ENCODE measurements around the gene CD6. TPM values are rescaled to one million over a fixed set of nuclear protein-coding genes. Genes with fewer than 3 reads are reported as not detected.

The CD6 gene
- polyA plus RNA-seq, 1 donor (not counting 4 experiments of a cell fraction or from before 2014, with no cell fraction given), result 0.03 TPM

DNA sequence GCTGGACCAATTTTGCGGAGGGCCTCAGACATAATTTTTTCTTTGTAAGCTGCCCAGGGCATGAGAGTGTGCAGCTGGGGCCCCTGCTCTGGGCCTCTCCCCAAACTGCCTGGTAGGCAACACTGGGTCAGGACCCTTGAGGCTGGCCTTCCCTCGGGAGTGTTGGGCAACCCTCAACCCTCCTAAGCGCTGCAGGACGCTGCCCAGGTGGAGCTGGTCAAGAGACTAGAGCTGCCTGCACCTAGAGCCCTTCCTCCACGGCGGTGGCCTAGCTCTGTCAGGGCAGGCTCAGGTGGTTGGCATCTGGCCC, 47.7 kb upstream of the CD6 start:
- peaks cover 2% of the 10 kb centered on the region for H3K9me1 ChIP-seq (ENCODE audit: control insufficient read depth, extremely low read depth, insufficient read depth, low read length)
- H3K4me1 ChIP-seq (ENCODE audit: control insufficient read depth, extremely low read depth, insufficient read depth, low read length), result peaks cover 28% of the 10 kb centered on the region
- H4K20me1 ChIP-seq (ENCODE audit: control insufficient read depth, extremely low read depth, insufficient read depth, low read length), result peaks cover 2% of the 10 kb centered on the region
- H3K27ac ChIP-seq (ENCODE audit: control insufficient read depth, insufficient read depth, low read length), result peak overlapping the region; percentile 75
- H3K79me2 ChIP-seq (ENCODE audit: control insufficient read depth, insufficient read depth, low read length), result peaks cover 9% of the 10 kb centered on the region
- no peaks in the 10 kb centered on the region for H3K27me3 ChIP-seq (ENCODE audit: control insufficient read depth, extremely low read depth, insufficient read depth, low read length)
- no peak for FAIRE-seq
- dilution Hi-C loops (cut with MboI; ENCODE audit: extremely low pct_ligation_motif_present, low sequenced_read_pairs), result no loop called here
- no peak for DNase-seq (ENCODE audit: low read depth, low spot score)
- peak overlapping the region; percentile 56 for H2AFZ ChIP-seq (ENCODE audit: control insufficient read depth, low read length)
- H3K36me3 ChIP-seq (ENCODE audit: control insufficient read depth in 2 of 2, extremely low read depth in 1 of 2, insufficient read depth in 2 of 2, low read length in 2 of 2), result peaks cover 19 to 27% of the 10 kb centered on the region in 2 experiments
- H3K9me3 ChIP-seq (ENCODE audit: control insufficient read depth, low read depth, low read length), result no peaks in the 10 kb centered on the region
- peak overlapping the region; percentile 84 for H3K9ac ChIP-seq (ENCODE audit: control insufficient read depth, extremely low read depth, insufficient read depth, low read length)
- H3K4me3 ChIP-seq (ENCODE audit: control insufficient read depth in 2 of 3, extremely low read depth in 1 of 3, insufficient read depth in 2 of 3, low read depth in 1 of 3, low read length in 3 of 3), result peak overlapping the region in 1 of 3 experiments; percentile 90
- peak overlapping the region; percentile 70 for H3K4me2 ChIP-seq (ENCODE audit: control insufficient read depth, extremely low read depth, insufficient read depth, low read depth, low read length)
- TF ChIP-seq EZH2 (IDR thresholded peaks at IDR 0.05; ENCODE audit: low read length), result no peak
- TF ChIP-seq, protein P1, sequence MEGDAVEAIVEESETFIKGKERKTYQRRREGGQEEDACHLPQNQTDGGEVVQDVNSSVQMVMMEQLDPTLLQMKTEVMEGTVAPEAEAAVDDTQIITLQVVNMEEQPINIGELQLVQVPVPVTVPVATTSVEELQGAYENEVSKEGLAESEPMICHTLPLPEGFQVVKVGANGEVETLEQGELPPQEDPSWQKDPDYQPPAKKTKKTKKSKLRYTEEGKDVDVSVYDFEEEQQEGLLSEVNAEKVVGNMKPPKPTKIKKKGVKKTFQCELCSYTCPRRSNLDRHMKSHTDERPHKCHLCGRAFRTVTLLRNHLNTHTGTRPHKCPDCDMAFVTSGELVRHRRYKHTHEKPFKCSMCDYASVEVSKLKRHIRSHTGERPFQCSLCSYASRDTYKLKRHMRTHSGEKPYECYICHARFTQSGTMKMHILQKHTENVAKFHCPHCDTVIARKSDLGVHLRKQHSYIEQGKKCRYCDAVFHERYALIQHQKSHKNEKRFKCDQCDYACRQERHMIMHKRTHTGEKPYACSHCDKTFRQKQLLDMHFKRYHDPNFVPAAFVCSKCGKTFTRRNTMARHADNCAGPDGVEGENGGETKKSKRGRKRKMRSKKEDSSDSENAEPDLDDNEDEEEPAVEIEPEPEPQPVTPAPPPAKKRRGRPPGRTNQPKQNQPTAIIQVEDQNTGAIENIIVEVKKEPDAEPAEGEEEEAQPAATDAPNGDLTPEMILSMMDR (optimal IDR thresholded peaks at IDR 0.05 in 1 of 3, IDR thresholded peaks at IDR 0.05 in 1 of 3, conservative IDR thresholded peaks at IDR 0.05 in 1 of 3; ENCODE audit: extremely low read depth in 1 of 3, insufficient read depth in 2 of 3, low read length in 3 of 3), result no peak

GRCh38 chr11:60924110-60924905, 47.2 kb upstream of the CD6 start, which contains the start of gene TMEM132A:
TSS of gene TMEM132A (plus strand) at chr11:60924460. CDS start at chr11:60924634, 174 bp downstream.
- H3K79me2 ChIP-seq (ENCODE audit: control insufficient read depth, insufficient read depth, low read length), result peaks cover 7% of the 10 kb centered on the region
- no peaks in the 10 kb centered on the region for H3K9me3 ChIP-seq (ENCODE audit: control insufficient read depth, low read depth, low read length)
- peak within 1 kb of the TSS; percentile 75 for H3K27ac ChIP-seq (ENCODE audit: control insufficient read depth, insufficient read depth, low read length)
- H3K4me1 ChIP-seq (ENCODE audit: control insufficient read depth, extremely low read depth, insufficient read depth, low read length), result peaks cover 22% of the 10 kb centered on the region
- H3K4me2 ChIP-seq (ENCODE audit: control insufficient read depth, extremely low read depth, insufficient read depth, low read depth, low read length), result peak within 1 kb of the TSS; percentile 70
- dilution Hi-C loops (cut with MboI; ENCODE audit: extremely low pct_ligation_motif_present, low sequenced_read_pairs), result no loop called here
- no peaks in the 10 kb centered on the region for H3K27me3 ChIP-seq (ENCODE audit: control insufficient read depth, extremely low read depth, insufficient read depth, low read length)
- DNase-seq (ENCODE audit: low read depth, low spot score), result no peak
- H3K4me3 ChIP-seq (ENCODE audit: control insufficient read depth in 2 of 3, extremely low read depth in 1 of 3, insufficient read depth in 2 of 3, low read depth in 1 of 3, low read length in 3 of 3), result peak within 1 kb of the TSS; percentile 74 to 91 (median 90)
- TF ChIP-seq, protein P1 (optimal IDR thresholded peaks at IDR 0.05 in 1 of 3, IDR thresholded peaks at IDR 0.05 in 1 of 3, conservative IDR thresholded peaks at IDR 0.05 in 1 of 3; ENCODE audit: extremely low read depth in 1 of 3, insufficient read depth in 2 of 3, low read length in 3 of 3), result no peak
- TF ChIP-seq EZH2 (IDR thresholded peaks at IDR 0.05; ENCODE audit: low read length), result no peak
- H3K36me3 ChIP-seq (ENCODE audit: control insufficient read depth in 2 of 2, extremely low read depth in 1 of 2, insufficient read depth in 2 of 2, low read length in 2 of 2), result peaks cover 18 to 32% of the 10 kb centered on the region in 2 experiments
- FAIRE-seq, result no peak
- H4K20me1 ChIP-seq (ENCODE audit: control insufficient read depth, extremely low read depth, insufficient read depth, low read length), result peaks cover 2% of the 10 kb centered on the region
- H2AFZ ChIP-seq (ENCODE audit: control insufficient read depth, low read length), result peak within 1 kb of the TSS; percentile 56
- peaks cover 2% of the 10 kb centered on the region for H3K9me1 ChIP-seq (ENCODE audit: control insufficient read depth, extremely low read depth, insufficient read depth, low read length)
- peak within 1 kb of the TSS; percentile 84 for H3K9ac ChIP-seq (ENCODE audit: control insufficient read depth, extremely low read depth, insufficient read depth, low read length)

All from keratinocyte (primary cell).